Hepatocyte (in vitro differentiated cells): ENCODE measurements around the gene GPR15. TPM values are rescaled to one million over a fixed set of nuclear protein-coding genes. Genes with fewer than 3 reads are reported as not detected.

ENCODE experiments used
- DNase-seq: peaks from one replicate; pipeline ENCODE4 v3.0.0-alpha.2; 2016; ENCODE audit warnings: low spot score
- H2AFZ ChIP-seq: fragments of 200-600 bp; sonication (generic); 2 replicates; pipeline ENCODE4 v1.6.0; 2016; ENCODE audit warnings: antibody characterized with exemption, mild to moderate bottlenecking
- H3K27ac ChIP-seq: fragments of 200-600 bp; sonication (generic); 2 replicates; pipeline ENCODE4 v1.5.1; 2016; ENCODE audit warnings: mild to moderate bottlenecking
- H3K27me3 ChIP-seq: fragments of 200-600 bp; sonication (generic); 2 replicates; pipeline ENCODE4 v1.6.1; 2016
- H3K36me3 ChIP-seq: fragments of 200-600 bp; sonication (generic); replicated peaks from 2 replicates; pipeline ENCODE4 v1.5.1; 2016; ENCODE audit warnings: low read depth; ENCODE audit not compliant: insufficient read depth
- H3K4me1 ChIP-seq: fragments of 200-600 bp; sonication (generic); 2 replicates; pipeline ENCODE4 v1.5.1; 2016; ENCODE audit warnings: mild to moderate bottlenecking, moderate library complexity; ENCODE audit not compliant: insufficient read depth
- H3K4me2 ChIP-seq: fragments of 200-600 bp; sonication (generic); 2 replicates; pipeline ENCODE4 v1.6.0; 2016
- H3K4me3 ChIP-seq: fragments of 200-600 bp; sonication (generic); 2 replicates; pipeline ENCODE4 v1.5.1; 2016; ENCODE audit warnings: mild to moderate bottlenecking
- H3K79me2 ChIP-seq: fragments of 200-600 bp; sonication (generic); 2 replicates; pipeline ENCODE4 v1.6.0; 2017; ENCODE audit warnings: mild to moderate bottlenecking
- H3K9me2 ChIP-seq: fragments of 200-600 bp; sonication (generic); replicated peaks from 2 replicates; pipeline ENCODE4 v1.6.0; 2017; ENCODE audit warnings: mild to moderate bottlenecking; ENCODE audit not compliant: insufficient read depth
- H3K9me3 ChIP-seq: fragments of 200-600 bp; sonication (generic); 2 replicates; pipeline ENCODE4 v1.5.1; 2016; ENCODE audit warnings: low read depth, mild to moderate bottlenecking
- H4K20me1 ChIP-seq: fragments of 200-600 bp; sonication (generic); 2 replicates; pipeline ENCODE4 v1.6.0; 2016; ENCODE audit warnings: mild to moderate bottlenecking; ENCODE audit not compliant: insufficient read depth, poor library complexity, severe bottlenecking
- EZH2 ChIP-seq: fragments of 200-600 bp; sonication (generic); IDR thresholded peaks from 2 replicates; pipeline ENCODE4 v1.6.1; 2016; ENCODE audit warnings: antibody characterized with exemption, mild to moderate bottlenecking, borderline replicate concordance
- EZH2phosphoT487 ChIP-seq: fragments of 200-600 bp; sonication (generic); IDR thresholded peaks from one replicate; pipeline ENCODE4 v1.6.1; 2018; ENCODE audit warnings: antibody characterized with exemption, mild to moderate bottlenecking, low read depth, moderate library complexity; ENCODE audit not compliant: unreplicated experiment, severe bottlenecking
- WGBS: methylation state at CpG from one replicate; pipeline ENCODE4 v1.1.6; 2016; ENCODE audit warnings: low lambda C conversion rate; ENCODE audit errors: missing lambda C conversion rate; 5-methylcytosine and 5-hydroxymethylcytosine counted together
- polyA plus RNA-seq: library from polyadenylated mRNA; unstranded; fragments of >200 nt; fragmentation: Nextera tagmentation; extraction: Ambion mirVana; gene quantifications from 2 replicates; pipeline ENCODE4 v1.2.1, GENCODE V29; 2016
- total RNA-seq: library from RNA; depleted of rRNA; stranded (reverse); fragments of >200 nt; gene quantifications from 2 replicates; pipeline ENCODE4 v1.2.3, GENCODE V29; 2014
- TF ChIP-seq, protein P1 (sequence below): fragments of 200-600 bp; sonication (generic); IDR thresholded peaks from 2 replicates; pipeline ENCODE4 v1.5.1; 2016; ENCODE audit warnings: antibody characterized with exemption, mild to moderate bottlenecking; ENCODE audit not compliant: poor library complexity

Gene GPR15
- total and polyA plus RNA-seq, 2 experiments from 2014 or later: not detected

DNA sequence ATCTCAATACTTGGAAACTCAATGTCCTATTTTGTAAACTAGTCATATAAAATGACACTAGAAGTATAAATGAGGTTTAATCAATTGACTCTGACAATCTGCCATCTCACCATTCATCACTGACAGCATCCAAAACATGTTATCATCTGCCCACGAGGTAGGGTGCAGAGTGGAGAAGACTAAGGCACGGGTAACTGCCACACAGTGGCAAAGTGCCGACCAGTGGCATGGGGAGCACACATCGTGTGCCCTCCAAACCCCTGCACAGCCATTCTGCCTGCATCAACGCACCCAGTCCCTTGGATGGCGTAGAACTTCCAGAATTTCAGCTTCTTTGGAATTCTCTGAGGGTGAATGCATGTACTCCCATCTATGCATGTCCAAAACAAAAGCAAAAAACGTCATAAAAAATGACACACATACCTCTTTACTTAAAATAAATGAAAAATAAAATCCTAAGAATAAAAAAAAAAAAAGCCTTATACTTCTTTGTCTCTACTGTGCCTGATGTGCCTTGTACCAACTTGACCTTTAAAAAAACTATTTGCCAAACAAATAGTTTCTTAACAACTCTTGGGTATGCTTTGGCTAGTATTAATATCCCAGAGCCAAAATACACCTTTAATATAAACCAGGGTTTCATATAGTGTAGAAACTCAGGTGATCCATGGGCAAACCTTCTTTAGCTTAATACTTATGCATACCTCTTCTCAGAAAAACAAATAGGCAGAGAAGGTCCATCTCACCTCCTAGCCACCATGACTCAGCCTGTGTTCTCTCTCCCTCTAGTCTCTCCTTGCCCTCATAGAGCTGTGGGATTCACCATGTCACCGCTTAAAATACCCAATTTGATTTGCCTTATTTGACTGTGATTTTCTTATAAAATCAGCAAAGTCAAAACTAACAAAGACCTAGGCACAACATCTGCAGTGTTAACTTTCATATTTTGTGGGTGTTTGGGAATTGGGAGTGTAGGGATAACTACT is 48.9 kb downstream of the GPR15 start:
- TF ChIP-seq, protein P1, sequence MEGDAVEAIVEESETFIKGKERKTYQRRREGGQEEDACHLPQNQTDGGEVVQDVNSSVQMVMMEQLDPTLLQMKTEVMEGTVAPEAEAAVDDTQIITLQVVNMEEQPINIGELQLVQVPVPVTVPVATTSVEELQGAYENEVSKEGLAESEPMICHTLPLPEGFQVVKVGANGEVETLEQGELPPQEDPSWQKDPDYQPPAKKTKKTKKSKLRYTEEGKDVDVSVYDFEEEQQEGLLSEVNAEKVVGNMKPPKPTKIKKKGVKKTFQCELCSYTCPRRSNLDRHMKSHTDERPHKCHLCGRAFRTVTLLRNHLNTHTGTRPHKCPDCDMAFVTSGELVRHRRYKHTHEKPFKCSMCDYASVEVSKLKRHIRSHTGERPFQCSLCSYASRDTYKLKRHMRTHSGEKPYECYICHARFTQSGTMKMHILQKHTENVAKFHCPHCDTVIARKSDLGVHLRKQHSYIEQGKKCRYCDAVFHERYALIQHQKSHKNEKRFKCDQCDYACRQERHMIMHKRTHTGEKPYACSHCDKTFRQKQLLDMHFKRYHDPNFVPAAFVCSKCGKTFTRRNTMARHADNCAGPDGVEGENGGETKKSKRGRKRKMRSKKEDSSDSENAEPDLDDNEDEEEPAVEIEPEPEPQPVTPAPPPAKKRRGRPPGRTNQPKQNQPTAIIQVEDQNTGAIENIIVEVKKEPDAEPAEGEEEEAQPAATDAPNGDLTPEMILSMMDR: no peak
- no peaks in the 10 kb centered on the region for H4K20me1 ChIP-seq
- no peak for DNase-seq
- WGBS: 94% methylated on average over 8 of the region's 8 CpGs
- H3K27ac ChIP-seq: no peak overlapping the region
- H3K36me3 ChIP-seq: no peaks in the 10 kb centered on the region
- H3K9me2 ChIP-seq: no peaks in the 10 kb centered on the region
- H3K79me2 ChIP-seq: no peaks in the 10 kb centered on the region
- no peak overlapping the region for H3K4me3 ChIP-seq
- H2AFZ ChIP-seq: no peak overlapping the region
- no peak overlapping the region for H3K4me2 ChIP-seq
- no peaks in the 10 kb centered on the region for H3K9me3 ChIP-seq
- no peaks in the 10 kb centered on the region for H3K27me3 ChIP-seq
- H3K4me1 ChIP-seq: peaks cover 3% of the 10 kb centered on the region

DNA sequence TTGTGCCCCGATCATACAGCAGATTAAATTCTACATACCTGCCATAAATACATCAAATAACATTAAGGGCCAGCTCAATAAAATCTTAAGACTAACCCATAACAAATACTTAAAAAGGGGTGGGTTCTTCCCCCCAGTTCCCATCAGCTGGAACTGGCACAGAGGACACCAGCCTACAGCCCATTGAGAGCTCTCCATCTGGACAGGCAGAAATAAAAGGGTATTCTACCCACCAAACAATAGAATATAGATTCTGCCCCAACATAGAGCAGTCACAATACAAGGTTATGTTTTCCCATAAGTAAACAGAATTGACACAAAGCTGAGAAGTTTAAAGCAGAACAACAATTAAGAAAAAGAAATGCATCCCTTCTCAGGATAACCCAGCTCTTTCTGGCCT is 49.7 kb downstream of the GPR15 start:
- H3K79me2 ChIP-seq: no peaks in the 10 kb centered on the region

DNA sequence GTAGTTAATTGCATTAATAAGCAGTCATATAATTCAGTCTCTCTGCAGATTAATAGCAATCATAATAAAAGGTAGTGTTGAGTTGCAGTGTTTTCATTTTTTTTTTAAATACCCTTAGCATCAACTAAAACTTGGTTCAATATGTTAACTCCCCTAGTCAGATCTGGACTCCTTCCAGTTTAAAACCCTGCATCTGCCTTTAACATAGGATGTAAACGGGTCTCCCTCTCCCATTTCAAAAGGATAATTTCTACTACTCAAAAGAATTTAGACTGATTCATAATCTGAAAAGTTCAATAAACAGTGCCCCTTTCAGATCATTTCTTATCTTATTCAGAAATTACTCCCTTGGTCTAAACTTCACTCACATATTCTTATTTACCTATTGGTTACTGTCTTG is 50.3 kb downstream of the GPR15 start:
- WGBS: 96% methylated on average over 1 of the region's 1 CpG

More for the DNA sequence above, 49.7 kb downstream of the GPR15 start:
- H3K4me3 ChIP-seq: no peak overlapping the region
- TF ChIP-seq EZH2 (no peak), EZH2phosphoT487 (no peak)
- TF ChIP-seq, protein P1: no peak
- H3K27ac ChIP-seq: no peak overlapping the region
- no peaks in the 10 kb centered on the region for H3K9me3 ChIP-seq
- no peaks in the 10 kb centered on the region for H3K9me2 ChIP-seq
- WGBS: 96% methylated on average over 1 of the region's 1 CpG
- no peaks in the 10 kb centered on the region for H3K36me3 ChIP-seq
- no peaks in the 10 kb centered on the region for H4K20me1 ChIP-seq
- H3K4me1 ChIP-seq: peaks cover 3% of the 10 kb centered on the region
- no peak for DNase-seq
- no peak overlapping the region for H2AFZ ChIP-seq
- H3K4me2 ChIP-seq: no peak overlapping the region
- no peaks in the 10 kb centered on the region for H3K27me3 ChIP-seq

More for the DNA sequence above, 50.3 kb downstream of the GPR15 start:
- Histone ChIP-seq H2AFZ (no peak overlapping the region), H3K4me3 (no peak overlapping the region), H3K27ac (no peak overlapping the region), H3K27me3 (no peaks in the 10 kb centered on the region), H4K20me1 (no peaks in the 10 kb centered on the region), H3K79me2 (no peaks in the 10 kb centered on the region), H3K4me2 (no peak overlapping the region), H3K9me3 (no peaks in the 10 kb centered on the region), H3K4me1 (peaks cover 3% of the 10 kb centered on the region), H3K36me3 (no peaks in the 10 kb centered on the region), H3K9me2 (no peaks in the 10 kb centered on the region)
- DNase-seq: no peak
- TF ChIP-seq EZH2phosphoT487 (no peak), EZH2 (no peak)
- TF ChIP-seq, protein P1: no peak
